Inferior parietal cortex (tissue), 1 donor: ENCODE data around the gene RBP2.
"Not testable (repeated sequence)": the region's sequence is repeated elsewhere in the genome, so short reads cannot be mapped to it uniquely, and the experiment has no call there.

ENCODE experiments used
- DNase-seq: peaks from one replicate; pipeline ENCODE4 v3.0.0-alpha.2; 2016; ENCODE audit errors: extremely low spot score

The RBP2 gene

GRCh38 chr3:139443186-139443585, 33.1 kb downstream of the RBP2 start:
- no peak for DNase-seq

- no peak for DNase-seq
Observed at GRCh38 chr3:139441656-139442055, 34.7 kb downstream of the RBP2 start.

GRCh38 chr3:139440639-139441556, 35.4 kb downstream of the RBP2 start:
- no peak for DNase-seq

- DNase-seq = no peak
Observed at GRCh38 chr3:139439278-139439677, 37.0 kb downstream of the RBP2 start.

GRCh38 chr3:139434764-139435307, 41.5 kb downstream of the RBP2 start:
- no peak for DNase-seq

GRCh38 chr3:139434228-139434627, 42.1 kb downstream of the RBP2 start:
- DNase-seq = no peak

- no peak for DNase-seq
Observed at GRCh38 chr3:139433089-139433488, 43.2 kb downstream of the RBP2 start.

GRCh38 chr3:139430493-139430892, 45.8 kb downstream of the RBP2 start:
- no peak for DNase-seq

- DNase-seq = peak; percentile 97
Observed at GRCh38 chr3:139427283-139428060, 48.8 kb downstream of the RBP2 start.

GRCh38 chr3:139425745-139426400, 50.4 kb downstream of the RBP2 start:
- DNase-seq = no peak

- DNase-seq = no peak
Observed at GRCh38 chr3:139423232-139423631, 53.1 kb downstream of the RBP2 start.

GRCh38 chr3:139421460-139421859, 54.9 kb downstream of the RBP2 start:
- DNase-seq = no peak

GRCh38 chr3:139421040-139421439, 55.3 kb downstream of the RBP2 start:
- DNase-seq = no peak

GRCh38 chr3:139418144-139418543, 58.2 kb downstream of the RBP2 start:
- no peak for DNase-seq

- no peak for DNase-seq
Observed at GRCh38 chr3:139416275-139416674, 60.0 kb downstream of the RBP2 start.

GRCh38 chr3:139414608-139415224, 61.6 kb downstream of the RBP2 start:
- DNase-seq = no peak

GRCh38 chr3:139412891-139413290, 63.4 kb downstream of the RBP2 start:
- DNase-seq = not testable (repeated sequence)
